Fibroblast of lung (primary cell): ENCODE measurements around the gene PRPSAP1. TPM values are rescaled to one million over a fixed set of nuclear protein-coding genes. Genes with fewer than 3 reads are reported as not detected.
A peak's percentile ranks its signal among the peaks of the same experiment; 100 is the strongest.

Experiments used
- DNase-seq, 2 donors: peaks; one replicate each; pipeline versions ENCODE4 v3.0.0 to v3.0.0-alpha.2; 2010; ENCODE audit warnings: low read depth in 2 of 2
- H2AFZ ChIP-seq: 2 replicates; pipeline ENCODE4 v1.5.1; 2012; ENCODE audit warnings: low read length, control low read depth, inconsistent platforms
- H3K27ac ChIP-seq: 2 replicates; pipeline ENCODE4 v1.5.1; 2011; ENCODE audit warnings: low read length, control low read depth; ENCODE audit not compliant: insufficient read depth
- H3K27me3 ChIP-seq: 2 replicates; pipeline ENCODE4 v1.5.1; 2011; ENCODE audit warnings: mild to moderate bottlenecking, low read length; ENCODE audit not compliant: control insufficient read depth, insufficient read depth
- H3K36me3 ChIP-seq: 2 replicates; pipeline ENCODE4 v1.5.1; 2011; ENCODE audit warnings: low read length; ENCODE audit not compliant: control insufficient read depth, insufficient read depth
- H3K4me1 ChIP-seq: 2 replicates; pipeline ENCODE4 v1.5.1; 2011; ENCODE audit warnings: low read length; ENCODE audit not compliant: control insufficient read depth, insufficient read depth; ENCODE audit errors: extremely low read depth
- H3K4me2 ChIP-seq: 2 replicates; pipeline ENCODE4 v1.5.1; 2011; ENCODE audit warnings: low read length, control low read depth; ENCODE audit not compliant: insufficient read depth; ENCODE audit errors: extremely low read depth
- H3K4me3 ChIP-seq, 4 experiments: fragments of 200-600 bp in 1 of 4; sonication (generic) in 1 of 4; replicated peaks in 1 of 4; 2 replicates each; pipeline ENCODE4 v1.5.1; 2011 to 2016; ENCODE audit warnings: low read length in 4 of 4, low read depth in 3 of 4, mild to moderate bottlenecking in 3 of 4, control low read depth in 2 of 4, inconsistent platforms in 1 of 4, mixed read lengths in 1 of 4; ENCODE audit not compliant: insufficient read depth in 1 of 4; ENCODE audit errors: control extremely low read depth in 1 of 4
- H3K79me2 ChIP-seq: 2 replicates; pipeline ENCODE4 v1.5.1; 2012; ENCODE audit warnings: mild to moderate bottlenecking, low read length, inconsistent platforms; ENCODE audit not compliant: control insufficient read depth, insufficient read depth
- H3K9ac ChIP-seq: 2 replicates; pipeline ENCODE4 v1.5.1; 2011; ENCODE audit warnings: mild to moderate bottlenecking, low read length, control low read depth; ENCODE audit not compliant: insufficient read depth
- H3K9me3 ChIP-seq: 2 replicates; pipeline ENCODE4 v1.5.1; 2012; ENCODE audit warnings: low read depth, low read length; ENCODE audit not compliant: control insufficient read depth, insufficient read depth
- H4K20me1 ChIP-seq: 2 replicates; pipeline ENCODE4 v1.5.1; 2011; ENCODE audit warnings: low read length; ENCODE audit not compliant: control insufficient read depth, insufficient read depth; ENCODE audit errors: extremely low read depth
- EZH2 ChIP-seq: IDR thresholded peaks from 2 replicates; pipeline ENCODE4 v1.5.1; 2012; ENCODE audit warnings: low read length, control low read depth, mild to moderate bottlenecking; ENCODE audit errors: missing control alignments
- polyA minus RNA-seq: library from RNA; depleted of rRNA, polyadenylated mRNA; stranded (reverse); fragments of >200 nt; gene quantifications from 2 replicates; pipeline ENCODE4 v1.2.3, GENCODE V29; 2011; ENCODE audit warnings: low replicate concordance
- polyA plus RNA-seq, 2 donors: library from polyadenylated mRNA; depleted of rRNA in 1 of 2; stranded (reverse) in 1 of 2; unstranded in 1 of 2; fragments of >200 nt; gene quantifications; 2 replicates each; pipeline ENCODE4 v1.2.1, GENCODE V29; 2011 to 2012; ENCODE audit warnings: missing spikeins in 1 of 2
- total RNA-seq: library from RNA; depleted of rRNA; stranded (reverse); fragments of >200 nt; gene quantifications from 2 replicates; pipeline ENCODE4 v1.2.1, GENCODE V29; 2014
- TF ChIP-seq, protein P1 (sequence below), 2 donors: IDR thresholded peaks in 1 of 2; conservative IDR thresholded peaks in 1 of 2; 1 replicate in 1 of 2; 2 replicates in 1 of 2; pipeline ENCODE4 v1.5.1; 2011 to 2012; ENCODE audit warnings: low read length in 2 of 2, control low read depth in 1 of 2, inconsistent platforms in 1 of 2, low read depth in 1 of 2, mild to moderate bottlenecking in 1 of 2

PRPSAP1 gene, protein sequence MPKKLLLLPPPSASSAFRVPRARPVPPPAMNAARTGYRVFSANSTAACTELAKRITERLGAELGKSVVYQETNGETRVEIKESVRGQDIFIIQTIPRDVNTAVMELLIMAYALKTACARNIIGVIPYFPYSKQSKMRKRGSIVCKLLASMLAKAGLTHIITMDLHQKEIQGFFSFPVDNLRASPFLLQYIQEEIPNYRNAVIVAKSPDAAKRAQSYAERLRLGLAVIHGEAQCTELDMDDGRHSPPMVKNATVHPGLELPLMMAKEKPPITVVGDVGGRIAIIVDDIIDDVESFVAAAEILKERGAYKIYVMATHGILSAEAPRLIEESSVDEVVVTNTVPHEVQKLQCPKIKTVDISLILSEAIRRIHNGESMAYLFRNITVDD
- total RNA-seq (32.7 and 59.8 TPM in 2 replicates), polyA plus RNA-seq (56.8 and 56.9 TPM in 2 replicates), polyA minus RNA-seq (31.1 and 44.1 TPM in 2 replicates)
- 27.2 and 36.6 TPM in 2 replicates for polyA plus RNA-seq (2012)

DNA sequence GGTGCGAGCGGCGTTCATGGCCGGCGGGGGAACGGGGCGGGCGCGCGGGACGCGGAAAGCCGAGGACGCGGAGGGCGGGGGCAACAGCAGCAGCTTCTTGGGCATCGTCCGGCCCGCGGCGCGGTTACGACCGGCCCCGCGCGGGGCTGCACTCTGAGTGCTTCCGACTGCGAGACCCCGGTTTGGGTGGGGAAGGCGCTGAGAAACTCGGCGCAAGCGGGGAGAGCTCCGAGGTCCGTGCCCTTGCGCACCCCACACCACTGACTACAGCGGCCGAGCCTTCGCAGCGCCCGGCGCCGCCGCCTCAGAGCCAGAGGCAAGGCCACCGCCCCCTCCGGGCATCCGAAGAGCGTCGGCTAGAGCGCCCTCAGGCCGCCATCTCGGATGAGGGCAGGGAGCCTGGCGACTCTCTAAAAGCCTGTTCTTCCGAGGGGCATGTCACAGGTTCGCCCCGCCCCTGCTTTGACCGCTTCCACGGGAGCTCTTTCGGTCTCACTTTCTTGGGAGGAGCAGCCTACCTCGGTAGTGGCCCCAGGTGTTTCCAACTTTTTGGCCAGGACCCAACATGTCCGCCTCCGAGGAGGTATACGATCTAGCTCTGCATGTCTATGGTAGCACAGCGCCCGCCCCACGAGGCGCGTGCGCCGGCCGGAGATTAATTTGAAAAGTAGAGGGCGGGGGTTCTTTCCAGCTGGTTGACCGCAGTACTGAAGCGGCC, at the start of gene PRPSAP1:
Gene PRPSAP1 (minus strand): TSS at position 318 of the 718 bp plus-strand sequence. CDS start 213 bp downstream, at position 105.
- Histone ChIP-seq H3K4me3 (peak within 1 kb of the TSS; percentile 63 to 87 (median 76)), H2AFZ (peak within 1 kb of the TSS; percentile 96), H3K79me2 (peaks cover 12% of the 10 kb centered on the region), H3K27me3 (no peaks in the 10 kb centered on the region), H4K20me1 (no peaks in the 10 kb centered on the region), H3K4me1 (no peaks in the 10 kb centered on the region), H3K9me3 (no peaks in the 10 kb centered on the region), H3K27ac (peak within 1 kb of the TSS; percentile 98), H3K4me2 (peak within 1 kb of the TSS; percentile 88), H3K9ac (peak within 1 kb of the TSS; percentile 95), H3K36me3 (no peaks in the 10 kb centered on the region)
- peak; percentile 90 to 93 for DNase-seq
- no peak for TF ChIP-seq EZH2
- TF ChIP-seq, protein P1, sequence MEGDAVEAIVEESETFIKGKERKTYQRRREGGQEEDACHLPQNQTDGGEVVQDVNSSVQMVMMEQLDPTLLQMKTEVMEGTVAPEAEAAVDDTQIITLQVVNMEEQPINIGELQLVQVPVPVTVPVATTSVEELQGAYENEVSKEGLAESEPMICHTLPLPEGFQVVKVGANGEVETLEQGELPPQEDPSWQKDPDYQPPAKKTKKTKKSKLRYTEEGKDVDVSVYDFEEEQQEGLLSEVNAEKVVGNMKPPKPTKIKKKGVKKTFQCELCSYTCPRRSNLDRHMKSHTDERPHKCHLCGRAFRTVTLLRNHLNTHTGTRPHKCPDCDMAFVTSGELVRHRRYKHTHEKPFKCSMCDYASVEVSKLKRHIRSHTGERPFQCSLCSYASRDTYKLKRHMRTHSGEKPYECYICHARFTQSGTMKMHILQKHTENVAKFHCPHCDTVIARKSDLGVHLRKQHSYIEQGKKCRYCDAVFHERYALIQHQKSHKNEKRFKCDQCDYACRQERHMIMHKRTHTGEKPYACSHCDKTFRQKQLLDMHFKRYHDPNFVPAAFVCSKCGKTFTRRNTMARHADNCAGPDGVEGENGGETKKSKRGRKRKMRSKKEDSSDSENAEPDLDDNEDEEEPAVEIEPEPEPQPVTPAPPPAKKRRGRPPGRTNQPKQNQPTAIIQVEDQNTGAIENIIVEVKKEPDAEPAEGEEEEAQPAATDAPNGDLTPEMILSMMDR (conservative IDR thresholded peaks at IDR 0.05 in 1 of 2, IDR thresholded peaks at IDR 0.05 in 1 of 2; ENCODE audit: low read depth in 1 of 2, low read length in 2 of 2): peak; percentile 60 to 63

DNA sequence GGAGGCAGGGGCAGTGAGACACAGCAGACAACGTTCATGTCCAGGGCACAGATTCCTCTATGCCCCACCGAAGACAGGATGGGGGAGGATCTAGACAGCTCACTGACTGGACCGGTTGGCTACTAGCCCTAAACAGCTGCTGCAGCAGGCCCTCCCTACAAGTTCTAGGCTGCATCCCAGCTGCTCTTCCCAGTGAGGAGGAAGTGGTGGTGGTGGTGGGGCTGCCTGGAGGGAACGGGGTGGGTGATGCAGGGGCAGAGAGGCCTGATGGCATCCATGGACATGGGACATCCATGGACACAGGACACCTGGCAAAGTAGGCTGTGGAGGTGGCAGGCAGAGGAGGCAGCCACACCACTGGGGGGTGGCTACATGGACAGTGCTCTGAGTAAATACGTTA, 49.0 kb upstream of the PRPSAP1 start:
- Histone ChIP-seq H4K20me1 (no peaks in the 10 kb centered on the region), H3K9me3 (no peaks in the 10 kb centered on the region), H3K4me1 (peaks cover 1% of the 10 kb centered on the region), H3K4me3 (no peak overlapping the region), H3K9ac (no peak overlapping the region), H3K27me3 (no peaks in the 10 kb centered on the region), H2AFZ (no peak overlapping the region), H3K36me3 (peaks cover 29% of the 10 kb centered on the region), H3K79me2 (peaks cover 1% of the 10 kb centered on the region), H3K27ac (no peak overlapping the region), H3K4me2 (no peak overlapping the region)
- TF ChIP-seq, protein P1 (conservative IDR thresholded peaks at IDR 0.05 in 1 of 2, IDR thresholded peaks at IDR 0.05 in 1 of 2; ENCODE audit: low read depth in 1 of 2, low read length in 2 of 2): no peak
- no peak for TF ChIP-seq EZH2
- no peak for DNase-seq
